Progenitor cell of endocrine pancreas (in vitro differentiated cells): ENCODE measurements around the gene HOXD9. TPM values are rescaled to one million over a fixed set of nuclear protein-coding genes. Genes with fewer than 3 reads are reported as not detected.

Experiments
- DNase-seq: peaks from one replicate; pipeline ENCODE4 v3.0.0; 2021; ENCODE audit warnings: low spot score; ENCODE audit not compliant: unreplicated experiment
- H3K27ac Mint-ChIP-seq: 2 replicates; pipeline ENCODE4 v1.8.0; 2021; ENCODE audit warnings: mild to moderate bottlenecking, moderate library complexity, mixed read lengths
- H3K27me3 Mint-ChIP-seq: 2 replicates; pipeline ENCODE4 v1.8.0; 2021; ENCODE audit warnings: mixed read lengths
- H3K36me3 Mint-ChIP-seq: 2 replicates; pipeline ENCODE4 v1.8.0; 2022; ENCODE audit warnings: mixed read lengths; ENCODE audit not compliant: insufficient read depth
- H3K4me1 Mint-ChIP-seq: 2 replicates; pipeline ENCODE4 v1.8.0; 2021; ENCODE audit warnings: low read depth, mixed read lengths
- H3K4me3 Mint-ChIP-seq: 2 replicates; pipeline ENCODE4 v1.8.0; 2021; ENCODE audit warnings: low read depth, mild to moderate bottlenecking, moderate library complexity, mixed read lengths
- H3K9me3 Mint-ChIP-seq: 2 replicates; pipeline ENCODE4 v1.8.0; 2021; ENCODE audit warnings: low read depth, mixed read lengths
- CTCF ChIP-seq: fragments of 200-600 bp; sonication (generic); IDR thresholded peaks from one replicate; pipeline ENCODE4 v1.5.0; 2021; ENCODE audit warnings: antibody characterized with exemption, mild to moderate bottlenecking; ENCODE audit not compliant: unreplicated experiment
- total RNA-seq: library from RNA; stranded (reverse); gene quantifications from 2 replicates; pipeline ENCODE4 v1.2.1, GENCODE V29; 2021

The HOXD9 gene
- total RNA-seq, 1 donor from 2014 or later: not detected

- no peak for TF ChIP-seq CTCF
- DNase-seq: no peak
- no peak overlapping the region for H3K4me3 Mint-ChIP-seq
- H3K27ac Mint-ChIP-seq: no peak overlapping the region
- H3K9me3 Mint-ChIP-seq: no peaks in the 10 kb centered on the region
- H3K27me3 Mint-ChIP-seq: peaks cover 92% of the 10 kb centered on the region
- no peaks in the 10 kb centered on the region for H3K36me3 Mint-ChIP-seq
- peaks cover 6% of the 10 kb centered on the region for H3K4me1 Mint-ChIP-seq
Observed at GRCh38 chr2:176094349-176094748, 28.2 kb upstream of the HOXD9 start.

GRCh38 chr2:176095421-176095820, 27.1 kb upstream of the HOXD9 start:
- H3K27ac Mint-ChIP-seq: no peak overlapping the region
- DNase-seq: no peak
- no peak for TF ChIP-seq CTCF
- no peaks in the 10 kb centered on the region for H3K36me3 Mint-ChIP-seq
- peaks cover 6% of the 10 kb centered on the region for H3K4me1 Mint-ChIP-seq
- no peaks in the 10 kb centered on the region for H3K9me3 Mint-ChIP-seq
- H3K4me3 Mint-ChIP-seq: no peak overlapping the region
- H3K27me3 Mint-ChIP-seq: peaks cover 89% of the 10 kb centered on the region

- DNase-seq: no peak
- Mint-ChIP-seq H3K4me1 (peaks cover 6% of the 10 kb centered on the region), H3K27ac (no peak overlapping the region), H3K27me3 (peaks cover 89% of the 10 kb centered on the region), H3K4me3 (no peak overlapping the region), H3K9me3 (no peaks in the 10 kb centered on the region), H3K36me3 (no peaks in the 10 kb centered on the region)
- TF ChIP-seq CTCF: no peak
Observed at GRCh38 chr2:176096243-176096985, 26.1 kb upstream of the HOXD9 start.

GRCh38 chr2:176096986-176097819, 25.3 kb upstream of the HOXD9 start:
- Mint-ChIP-seq H3K36me3 (no peaks in the 10 kb centered on the region), H3K4me3 (no peak overlapping the region), H3K4me1 (peaks cover 4% of the 10 kb centered on the region), H3K27ac (peak overlapping the region; percentile 67), H3K9me3 (no peaks in the 10 kb centered on the region), H3K27me3 (peaks cover 89% of the 10 kb centered on the region)
- DNase-seq: peak; percentile 77
- peak; percentile 91 for TF ChIP-seq CTCF

GRCh38 chr2:176097820-176098365, 24.6 kb upstream of the HOXD9 start:
- Mint-ChIP-seq H3K4me3 (no peak overlapping the region), H3K27ac (peak overlapping the region; percentile 67), H3K4me1 (peaks cover 4% of the 10 kb centered on the region), H3K36me3 (no peaks in the 10 kb centered on the region), H3K9me3 (no peaks in the 10 kb centered on the region), H3K27me3 (peaks cover 95% of the 10 kb centered on the region)
- DNase-seq: no peak
- TF ChIP-seq CTCF: no peak
